GM12878 (cell line): ENCODE data around the gene CFAP65. TPM values are rescaled to one million over a fixed set of nuclear protein-coding genes. Genes with fewer than 3 reads are reported as not detected.

ENCODE experiments used
- ATAC-seq: fragments of 200-7000 bp; cut with Tn5 transposase; 3 replicates; pipeline ENCODE4 v1.9.1; 2020; ENCODE audit warnings: mild to moderate bottlenecking, moderate library complexity
- BruUV-seq: library from RNA; stranded (reverse); fragments of 400-500 nt; replicated peaks from 2 replicates; lab custom pipeline; 2021; lab: Mats Ljungman, UMichigan
- CTCF ChIA-PET: fragments of 300-600 bp; sonication (Branson Sonifier 250); formaldehyde crosslinking; extraction: SDS; loops from one replicate; lab custom pipeline; 2021; ENCODE audit warnings: inconsistent platforms; lab: Yijun Ruan, JAX
- POLR2A ChIA-PET: fragments of 350-600 bp; formaldehyde crosslinking; extraction: SDS; loops from one replicate; lab custom pipeline; 2021; ENCODE audit warnings: inconsistent platforms; lab: Charles Lee
- RAD21 ChIA-PET: fragments of 300-600 bp; sonication (Branson Sonifier 250); formaldehyde crosslinking; loops from one replicate; lab custom pipeline; 2023; ENCODE audit warnings: antibody characterized with exemption; ENCODE audit not compliant: unreplicated experiment; lab: Charles Lee
- SMC1A ChIA-PET: fragments of 300-600 bp; sonication (Branson Sonifier 250); formaldehyde crosslinking; loops from one replicate; lab custom pipeline; 2023; ENCODE audit not compliant: unreplicated experiment, uncharacterized antibody; lab: Charles Lee
- DNase-seq: peaks from one replicate; pipeline ENCODE4 v3.0.0-alpha.2; 2011; ENCODE audit warnings: low read depth, low spot score
- FAIRE-seq: peaks from 3 replicates; lab custom pipeline; 2011; peaks lifted over from hg19 to GRCh38; lab: Jason Lieb, UNC
- H2AFZ ChIP-seq: 2 replicates; pipeline ENCODE4 v1.6.0; 2011; ENCODE audit warnings: low read depth, low read length, control low read depth; ENCODE audit not compliant: control insufficient read depth
- H3K27ac ChIP-seq: 2 replicates; pipeline ENCODE4 v1.5.1; 2011; ENCODE audit warnings: control low read depth; ENCODE audit not compliant: control insufficient read depth, insufficient read depth
- H3K27me3 ChIP-seq, 2 experiments: replicated peaks in 1 of 2; 2 replicates each; pipeline versions ENCODE4 v1.6.0 to v1.6.1; 2011; ENCODE audit warnings: low read length in 1 of 2; ENCODE audit not compliant: control insufficient read depth in 2 of 2, insufficient read depth in 2 of 2
- H3K36me3 ChIP-seq, 2 experiments: 2 replicates each; pipeline ENCODE4 v1.5.1; 2011; ENCODE audit warnings: low read length in 1 of 2; ENCODE audit not compliant: control insufficient read depth in 2 of 2, insufficient read depth in 2 of 2
- H3K4me1 ChIP-seq: 2 replicates; pipeline ENCODE4 v1.6.1; 2011; ENCODE audit warnings: mild to moderate bottlenecking, low read length, moderate library complexity, mixed read lengths; ENCODE audit not compliant: control insufficient read depth, insufficient read depth
- H3K4me2 ChIP-seq: 2 replicates; pipeline ENCODE4 v1.6.0; 2011; ENCODE audit warnings: control low read depth; ENCODE audit not compliant: control insufficient read depth, insufficient read depth
- H3K4me3 ChIP-seq: fragments of 200-600 bp; sonication (generic); 2 replicates; pipeline ENCODE4 v1.5.1; 2016
- H3K79me2 ChIP-seq: 2 replicates; pipeline ENCODE4 v1.6.0; 2011; ENCODE audit warnings: low read length; ENCODE audit not compliant: control insufficient read depth, insufficient read depth
- H3K9ac ChIP-seq: 2 replicates; pipeline ENCODE4 v1.8.0; 2011; ENCODE audit warnings: low read length, control low read depth, mixed read lengths; ENCODE audit not compliant: control insufficient read depth, insufficient read depth
- H3K9me3 ChIP-seq: replicated peaks from 3 replicates; pipeline ENCODE4 v1.5.1; 2011; ENCODE audit warnings: mild to moderate bottlenecking, low read length; ENCODE audit not compliant: control insufficient read depth, insufficient read depth
- H4K20me1 ChIP-seq: 2 replicates; pipeline ENCODE4 v1.6.0; 2011; ENCODE audit not compliant: control insufficient read depth, insufficient read depth
- CBX5 ChIP-seq: sonication (generic); IDR thresholded peaks from 2 replicates; pipeline ENCODE4 v1.6.1; 2016; ENCODE audit warnings: low read depth, moderate library complexity, mild to moderate bottlenecking, inconsistent platforms
- CHD1 ChIP-seq: IDR thresholded peaks from 2 replicates; pipeline ENCODE4 v1.6.1; 2012; ENCODE audit warnings: low read depth, low read length, improper control_type of control experiment
- HCFC1 ChIP-seq: fragments of 150-350 bp; IDR thresholded peaks from 2 replicates; pipeline ENCODE4 v1.6.1; 2014; ENCODE audit warnings: low read length
- MXI1 ChIP-seq: fragments of 150-350 bp; IDR thresholded peaks from 2 replicates; pipeline ENCODE4 v1.6.1; 2011; ENCODE audit warnings: low read depth, mild to moderate bottlenecking, inconsistent platforms, low read length, improper control_type of control experiment
- PAX5 ChIP-seq: IDR thresholded peaks from 2 replicates; pipeline ENCODE4 v1.6.1; 2011; ENCODE audit warnings: low read depth, low read length, borderline replicate concordance
- SIX5 ChIP-seq: IDR thresholded peaks from 2 replicates; pipeline ENCODE4 v1.6.1; 2011; ENCODE audit warnings: mild to moderate bottlenecking, low read depth, low read length, moderate library complexity; ENCODE audit not compliant: severe bottlenecking
- WGBS: methylation state at CpG from one replicate; pipeline ENCODE4 v1.1.6; 2016; ENCODE audit warnings: low lambda C conversion rate; ENCODE audit not compliant: insufficient replicate concordance, insufficient coverage; ENCODE audit errors: missing lambda C conversion rate; 5-methylcytosine and 5-hydroxymethylcytosine counted together
- in situ Hi-C: fragments of 300-500 bp; cut with MboI; formaldehyde crosslinking; loops from 9 replicates; pipeline ENCODE4 v1.14.3; 2018; ENCODE audit warnings: mixed read lengths
- intact Hi-C: fragments of 100-400 bp; cut with micrococcal nuclease; formaldehyde crosslinking; loops from one replicate; pipeline ENCODE4 v1.14.2; 2022; ENCODE audit not compliant: unreplicated experiment
- polyA plus RNA-seq, 11 experiments: library from polyadenylated mRNA; depleted of rRNA in 4 of 11; unstranded in 6 of 11; stranded (reverse) in 5 of 11; fragments of >200 nt; fragmentation: Nextera tagmentation in 4 of 11; fragmentation: Illumina TruSeq in 1 of 11; extraction: Ambion mirVana in 4 of 11; extraction: Trizol in 1 of 11; gene quantifications; 1 replicate in 1 of 11; 2 replicates in 10 of 11; pipeline versions ENCODE4 v1.2.1 to v1.2.3, GENCODE V29; 2011 to 2016; ENCODE audit warnings: inconsistent platforms in 2 of 11, missing spikeins in 2 of 11, low read depth in 1 of 11
- total RNA-seq, 4 experiments: library from RNA; depleted of rRNA in 3 of 4; stranded (reverse); fragments of >200 nt in 3 of 4; fragmentation: Illumina TruSeq in 1 of 4; extraction: Trizol in 1 of 4; gene quantifications; 2 replicates each; pipeline versions ENCODE4 v1.2.1 to v1.2.3, GENCODE V29; 2013 to 2021
- TF ChIP-seq, protein P1 (sequence below): IDR thresholded peaks from 2 replicates; pipeline ENCODE4 v1.6.1; 2012; ENCODE audit warnings: low read depth, low read length, improper control_type of control experiment
- TF ChIP-seq, protein P2 (sequence below): fragments of 450-650 bp; IDR thresholded peaks from 2 replicates; pipeline ENCODE4 v1.6.1; 2017; ENCODE audit warnings: mild to moderate bottlenecking, moderate library complexity

The CFAP65 gene
- total and polyA plus RNA-seq, 10 of the 15 experiments (the other 5 are each of a cell fraction or from before 2014, with no cell fraction given), result not detected

DNA sequence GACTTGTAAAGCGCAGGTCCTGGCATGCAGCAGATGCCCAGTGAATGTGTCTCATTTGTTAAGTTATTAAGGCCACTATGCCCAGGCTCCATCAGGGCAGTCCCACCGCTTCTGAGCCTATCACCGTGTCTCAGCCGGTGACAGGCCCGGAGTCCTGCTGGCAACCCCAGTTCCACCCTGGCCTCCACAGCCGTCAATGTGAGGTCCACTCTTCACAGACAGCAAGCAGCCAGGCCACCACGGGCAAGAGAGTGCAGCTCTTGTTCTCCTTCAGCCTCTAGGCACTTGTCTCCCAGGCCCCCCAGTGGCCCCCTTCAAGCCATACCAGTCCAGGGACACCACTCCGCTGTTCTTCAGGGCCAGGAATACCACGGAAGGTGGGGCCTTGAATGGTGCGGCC is 22.6 kb downstream of the CFAP65 start:
- no peak for TF ChIP-seq HCFC1
- TF ChIP-seq, protein P1, sequence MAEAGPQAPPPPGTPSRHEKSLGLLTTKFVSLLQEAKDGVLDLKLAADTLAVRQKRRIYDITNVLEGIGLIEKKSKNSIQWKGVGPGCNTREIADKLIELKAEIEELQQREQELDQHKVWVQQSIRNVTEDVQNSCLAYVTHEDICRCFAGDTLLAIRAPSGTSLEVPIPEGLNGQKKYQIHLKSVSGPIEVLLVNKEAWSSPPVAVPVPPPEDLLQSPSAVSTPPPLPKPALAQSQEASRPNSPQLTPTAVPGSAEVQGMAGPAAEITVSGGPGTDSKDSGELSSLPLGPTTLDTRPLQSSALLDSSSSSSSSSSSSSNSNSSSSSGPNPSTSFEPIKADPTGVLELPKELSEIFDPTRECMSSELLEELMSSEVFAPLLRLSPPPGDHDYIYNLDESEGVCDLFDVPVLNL, result no peak
- no peak for TF ChIP-seq CHD1
- TF ChIP-seq, protein P2, sequence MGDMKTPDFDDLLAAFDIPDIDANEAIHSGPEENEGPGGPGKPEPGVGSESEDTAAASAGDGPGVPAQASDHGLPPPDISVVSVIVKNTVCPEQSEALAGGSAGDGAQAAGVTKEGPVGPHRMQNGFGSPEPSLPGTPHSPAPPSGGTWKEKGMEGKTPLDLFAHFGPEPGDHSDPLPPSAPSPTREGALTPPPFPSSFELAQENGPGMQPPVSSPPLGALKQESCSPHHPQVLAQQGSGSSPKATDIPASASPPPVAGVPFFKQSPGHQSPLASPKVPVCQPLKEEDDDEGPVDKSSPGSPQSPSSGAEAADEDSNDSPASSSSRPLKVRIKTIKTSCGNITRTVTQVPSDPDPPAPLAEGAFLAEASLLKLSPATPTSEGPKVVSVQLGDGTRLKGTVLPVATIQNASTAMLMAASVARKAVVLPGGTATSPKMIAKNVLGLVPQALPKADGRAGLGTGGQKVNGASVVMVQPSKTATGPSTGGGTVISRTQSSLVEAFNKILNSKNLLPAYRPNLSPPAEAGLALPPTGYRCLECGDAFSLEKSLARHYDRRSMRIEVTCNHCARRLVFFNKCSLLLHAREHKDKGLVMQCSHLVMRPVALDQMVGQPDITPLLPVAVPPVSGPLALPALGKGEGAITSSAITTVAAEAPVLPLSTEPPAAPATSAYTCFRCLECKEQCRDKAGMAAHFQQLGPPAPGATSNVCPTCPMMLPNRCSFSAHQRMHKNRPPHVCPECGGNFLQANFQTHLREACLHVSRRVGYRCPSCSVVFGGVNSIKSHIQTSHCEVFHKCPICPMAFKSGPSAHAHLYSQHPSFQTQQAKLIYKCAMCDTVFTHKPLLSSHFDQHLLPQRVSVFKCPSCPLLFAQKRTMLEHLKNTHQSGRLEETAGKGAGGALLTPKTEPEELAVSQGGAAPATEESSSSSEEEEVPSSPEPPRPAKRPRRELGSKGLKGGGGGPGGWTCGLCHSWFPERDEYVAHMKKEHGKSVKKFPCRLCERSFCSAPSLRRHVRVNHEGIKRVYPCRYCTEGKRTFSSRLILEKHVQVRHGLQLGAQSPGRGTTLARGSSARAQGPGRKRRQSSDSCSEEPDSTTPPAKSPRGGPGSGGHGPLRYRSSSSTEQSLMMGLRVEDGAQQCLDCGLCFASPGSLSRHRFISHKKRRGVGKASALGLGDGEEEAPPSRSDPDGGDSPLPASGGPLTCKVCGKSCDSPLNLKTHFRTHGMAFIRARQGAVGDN, result no peak
- no peak for TF ChIP-seq PAX5
- no peak for TF ChIP-seq CBX5
- no peak for TF ChIP-seq SIX5
- no peak for TF ChIP-seq MXI1
- TF ChIP-seq, all 136 proteins: peak for 0
- 43% methylated on average over 10 of the region's 10 CpGs for WGBS
- H3K9me3 ChIP-seq, result no peaks in the 10 kb centered on the region
- no peaks in the 10 kb centered on the region for H3K79me2 ChIP-seq
- in situ Hi-C loops (no loop called here), intact Hi-C loops (no loop called here)
- no peak overlapping the region for H3K27ac ChIP-seq
- ATAC-seq (no peak), DNase-seq (no peak), FAIRE-seq (no peak)
- H2AFZ ChIP-seq, result no peak overlapping the region
- no peaks in the 10 kb centered on the region for H3K4me1 ChIP-seq
- H3K9ac ChIP-seq, result no peak overlapping the region
- peaks cover 2% of the 10 kb centered on the region in 2 experiments; a peak in 2 of 4 replicates for H3K27me3 ChIP-seq
- BruUV-seq, result no TSS peak
- SMC1A ChIA-PET, result no interaction called here
- CTCF ChIA-PET, result interaction anchor here (0.5 to 1.4 kb wide), 2 partner anchors 9 to 11 kb away, joined by 3 to 5 read pairs; no protein-coding TSS in a partner anchor
- H3K36me3 ChIP-seq, result no peaks in the 10 kb centered on the region
- POLR2A ChIA-PET, result no interaction called here
- H3K4me2 ChIP-seq, result no peak overlapping the region
- RAD21 ChIA-PET, result interaction anchor here (0.6 kb wide), 1 partner anchor 11 kb away, joined by 4 read pairs; no protein-coding TSS in a partner anchor
- H3K4me3 ChIP-seq, result no peak overlapping the region
- H4K20me1 ChIP-seq, result no peaks in the 10 kb centered on the region
